ENCODE measurements around the gene SLC6A20.

- TF ChIP-seq FOXM1 (IDR thresholded peaks at IDR 0.05; ENCODE audit: borderline replicate concordance): no peak
- TF ChIP-seq SUZ12 (IDR thresholded peaks at IDR 0.05): no peak
- TF ChIP-seq SP1 (IDR thresholded peaks at IDR 0.05): no peak
Measured at GRCh38 chr3:45793482-45794176, 2.7 kb downstream of the SLC6A20 start.
